Skeletal muscle cell (primary cell): ENCODE data around the gene TAAR9.

ENCODE experiments used
- DNase-seq: peaks from one replicate; pipeline ENCODE4 v3.0.0-alpha.2; 2010; ENCODE audit warnings: low read depth
- H3K4me3 ChIP-seq: 2 replicates; pipeline ENCODE4 v1.5.1; 2011; ENCODE audit warnings: low read depth, mild to moderate bottlenecking, control low read depth, low read length, moderate library complexity

TAAR9 gene

DNA sequence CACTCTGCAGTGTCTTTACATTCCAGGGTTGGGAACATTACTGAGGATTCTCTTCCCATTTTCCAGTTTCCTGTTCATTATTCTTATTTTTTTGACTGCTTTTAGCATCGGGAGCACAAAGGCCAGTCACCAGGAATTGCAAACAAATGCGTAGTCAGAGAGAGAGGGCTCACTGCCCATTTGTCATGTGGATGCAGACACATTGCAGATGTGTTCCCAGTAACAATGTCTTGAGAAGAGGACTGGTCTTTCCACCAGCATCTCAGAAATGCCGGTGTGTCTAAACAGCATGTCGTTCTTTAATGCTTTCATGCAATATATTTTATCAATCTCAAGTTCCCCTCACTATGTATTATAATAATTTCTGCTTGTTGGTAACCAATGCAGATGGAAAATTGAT is 31.1 kb downstream of the TAAR9 start:
- no peak overlapping the region for H3K4me3 ChIP-seq
- no peak for DNase-seq

DNA sequence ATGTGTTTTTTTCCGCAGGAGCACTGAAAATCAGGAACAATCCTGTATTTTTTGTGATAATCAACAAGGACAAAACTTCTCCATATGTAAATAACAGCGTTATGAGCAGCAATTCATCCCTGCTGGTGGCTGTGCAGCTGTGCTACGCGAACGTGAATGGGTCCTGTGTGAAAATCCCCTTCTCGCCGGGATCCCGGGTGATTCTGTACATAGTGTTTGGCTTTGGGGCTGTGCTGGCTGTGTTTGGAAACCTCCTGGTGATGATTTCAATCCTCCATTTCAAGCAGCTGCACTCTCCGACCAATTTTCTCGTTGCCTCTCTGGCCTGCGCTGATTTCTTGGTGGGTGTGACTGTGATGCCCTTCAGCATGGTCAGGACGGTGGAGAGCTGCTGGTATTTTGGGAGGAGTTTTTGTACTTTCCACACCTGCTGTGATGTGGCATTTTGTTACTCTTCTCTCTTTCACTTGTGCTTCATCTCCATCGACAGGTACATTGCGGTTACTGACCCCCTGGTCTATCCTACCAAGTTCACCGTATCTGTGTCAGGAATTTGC is 32.2 kb downstream of the TAAR9 start, which contains the start of gene TAAR6:
Gene TAAR6, plus strand, starts transcription at position 102 of the 557 bp plus-strand sequence. Its CDS starts 0 bp downstream, at position 102.
- no peak for DNase-seq
- H3K4me3 ChIP-seq, result no peak within 1 kb of the TSS

DNA sequence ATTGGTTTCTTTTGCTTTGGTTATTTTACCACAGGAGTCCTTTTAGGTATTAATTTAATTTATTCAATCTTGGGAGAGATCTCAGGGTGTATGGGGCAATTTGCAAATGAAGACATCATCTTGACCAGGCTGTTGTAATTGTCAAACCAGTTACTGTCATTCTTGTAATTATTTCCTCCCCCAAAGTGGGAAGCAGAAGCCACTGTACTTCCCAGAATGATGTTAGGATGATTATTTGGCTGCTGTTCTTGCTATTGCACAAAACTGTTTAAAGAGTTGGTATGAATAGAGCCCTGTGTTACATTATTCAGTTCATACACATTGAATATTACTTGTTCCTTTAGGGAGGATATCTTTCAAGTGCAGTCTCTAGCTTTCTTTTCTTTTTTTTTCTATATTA is 33.7 kb downstream of the TAAR9 start:
- DNase-seq, result no peak
- no peak overlapping the region for H3K4me3 ChIP-seq

DNA sequence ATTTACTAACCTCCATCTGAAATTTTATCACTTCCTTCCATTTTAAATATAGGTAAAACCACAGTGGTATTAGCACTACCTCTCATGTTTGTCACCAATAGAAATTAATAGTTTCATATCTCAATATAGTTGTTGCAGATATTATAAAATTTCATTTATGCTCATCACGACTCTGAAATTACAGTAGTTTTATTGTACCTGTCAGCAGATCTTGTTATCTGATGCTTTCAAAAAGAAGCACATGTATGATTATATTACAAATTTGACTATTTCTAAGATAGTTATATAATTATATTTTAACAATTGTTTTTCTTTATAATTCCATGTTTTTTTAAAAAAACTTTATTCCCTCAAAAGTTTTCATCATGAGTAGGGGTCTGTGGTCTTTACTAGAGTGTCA is 46.6 kb downstream of the TAAR9 start:
- no peak overlapping the region for H3K4me3 ChIP-seq
- no peak for DNase-seq

DNA sequence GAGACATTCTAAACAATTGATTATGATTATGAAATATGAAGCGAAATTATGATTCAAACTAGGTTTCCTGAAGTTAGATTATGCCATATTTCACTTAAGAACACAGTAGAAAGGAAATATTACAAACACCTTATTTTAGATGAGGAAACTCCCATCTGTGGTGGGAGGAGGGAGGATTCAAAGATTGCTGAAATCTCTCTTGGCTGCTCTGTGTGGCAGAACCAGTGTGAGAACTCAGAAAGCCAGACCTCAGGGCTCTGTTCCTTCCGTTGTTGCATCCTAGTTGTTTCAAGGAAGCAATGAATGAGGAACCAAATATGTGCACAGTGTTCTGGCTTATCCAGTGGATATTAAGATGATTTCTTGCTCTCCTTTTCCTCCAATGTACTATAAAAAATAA is 49.3 kb downstream of the TAAR9 start:
- DNase-seq, result no peak
- no peak overlapping the region for H3K4me3 ChIP-seq
